Right renal cortex interstitium (tissue), 3 donors: ENCODE results near the gene DAG1. TPM values are rescaled to one million over a fixed set of nuclear protein-coding genes. Genes with fewer than 3 reads are reported as not detected.

Experiments
- DNase-seq, 3 donors: peaks; one replicate each; pipeline ENCODE4 v3.0.0-alpha.2; 2013; ENCODE audit warnings: low read depth in 3 of 3, low spot score in 2 of 3
- polyA plus RNA-seq, 3 donors: library from polyadenylated mRNA; unstranded; fragments of 120-200 nt; gene quantifications; one replicate each; pipeline ENCODE4 v1.2.1, GENCODE V29; 2013; ENCODE audit not compliant: insufficient read length in 3 of 3

The DAG1 gene
- polyA plus RNA-seq = 100 to 1,000 TPM; 108 to 113 (median 110) TPM

DNA sequence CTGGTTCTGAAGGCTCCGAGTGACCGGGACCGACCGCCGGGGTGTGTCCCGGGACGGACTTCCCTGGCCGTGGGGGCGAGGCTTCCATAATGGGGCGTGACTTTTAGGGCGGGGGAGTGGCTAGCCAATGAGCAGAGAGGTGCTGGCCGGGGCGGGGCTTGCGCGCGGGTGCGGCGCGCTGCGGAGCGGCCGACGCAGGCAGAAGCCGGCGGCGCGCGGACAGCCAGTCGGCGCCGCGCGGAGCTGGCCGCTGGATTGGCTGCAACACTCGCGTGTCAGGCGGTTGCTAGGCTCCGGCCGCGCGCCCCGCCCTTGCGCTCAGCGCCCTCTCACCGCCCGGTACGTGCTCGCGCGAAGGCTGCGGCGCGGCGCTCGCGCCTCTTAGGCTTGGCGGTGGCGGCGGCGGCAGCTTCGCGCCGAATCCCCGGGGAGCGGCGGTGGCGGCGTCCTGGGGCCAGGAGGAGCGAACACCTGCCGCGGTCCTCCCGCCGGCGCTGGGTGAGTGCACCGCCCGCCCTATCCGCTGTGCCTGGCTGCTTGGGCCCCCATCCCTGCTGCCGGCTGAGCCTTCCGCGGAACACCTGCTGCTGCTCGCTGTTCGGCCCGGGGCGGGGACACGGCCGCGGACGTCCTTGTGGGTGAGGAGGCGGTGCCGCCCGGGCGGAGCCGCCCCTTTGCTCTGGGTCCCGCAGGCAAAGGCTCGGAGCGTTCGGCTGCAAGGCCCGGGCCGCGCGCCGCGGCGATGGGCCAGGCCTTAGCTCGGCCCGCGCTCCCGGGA, at the start of gene DAG1:
TSS of gene DAG1 (plus strand) at position 332 of the 778 bp plus-strand sequence. CDS start 40,268 bp downstream, outside the sequence.
- DNase-seq = peak; percentile 85 to 95 (median 88)

DNA sequence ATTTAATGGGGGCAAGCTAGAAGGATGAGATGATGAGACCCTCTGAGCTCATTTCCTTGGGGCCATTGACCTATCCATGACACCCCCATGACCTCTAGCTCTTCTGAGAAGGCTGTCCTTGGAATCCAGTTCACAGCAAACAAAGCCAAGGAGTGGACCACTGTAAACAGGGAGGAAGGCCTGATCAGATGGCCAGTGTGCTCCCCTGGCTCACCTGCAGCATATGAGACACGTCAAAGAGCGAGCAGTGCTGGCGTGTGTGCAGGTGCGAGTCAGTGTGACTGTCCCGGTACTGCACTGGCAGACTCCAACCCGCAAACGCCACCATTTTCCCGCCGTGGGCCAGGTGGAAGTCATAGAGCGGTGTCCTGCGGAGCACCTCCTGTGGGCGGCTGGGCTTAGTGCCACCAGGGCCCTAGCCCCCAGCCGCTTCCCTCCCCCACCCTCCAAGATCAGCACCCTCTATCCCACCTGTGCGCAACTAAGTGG, 48.1 kb upstream of the DAG1 start:
- no peak for DNase-seq

DNA sequence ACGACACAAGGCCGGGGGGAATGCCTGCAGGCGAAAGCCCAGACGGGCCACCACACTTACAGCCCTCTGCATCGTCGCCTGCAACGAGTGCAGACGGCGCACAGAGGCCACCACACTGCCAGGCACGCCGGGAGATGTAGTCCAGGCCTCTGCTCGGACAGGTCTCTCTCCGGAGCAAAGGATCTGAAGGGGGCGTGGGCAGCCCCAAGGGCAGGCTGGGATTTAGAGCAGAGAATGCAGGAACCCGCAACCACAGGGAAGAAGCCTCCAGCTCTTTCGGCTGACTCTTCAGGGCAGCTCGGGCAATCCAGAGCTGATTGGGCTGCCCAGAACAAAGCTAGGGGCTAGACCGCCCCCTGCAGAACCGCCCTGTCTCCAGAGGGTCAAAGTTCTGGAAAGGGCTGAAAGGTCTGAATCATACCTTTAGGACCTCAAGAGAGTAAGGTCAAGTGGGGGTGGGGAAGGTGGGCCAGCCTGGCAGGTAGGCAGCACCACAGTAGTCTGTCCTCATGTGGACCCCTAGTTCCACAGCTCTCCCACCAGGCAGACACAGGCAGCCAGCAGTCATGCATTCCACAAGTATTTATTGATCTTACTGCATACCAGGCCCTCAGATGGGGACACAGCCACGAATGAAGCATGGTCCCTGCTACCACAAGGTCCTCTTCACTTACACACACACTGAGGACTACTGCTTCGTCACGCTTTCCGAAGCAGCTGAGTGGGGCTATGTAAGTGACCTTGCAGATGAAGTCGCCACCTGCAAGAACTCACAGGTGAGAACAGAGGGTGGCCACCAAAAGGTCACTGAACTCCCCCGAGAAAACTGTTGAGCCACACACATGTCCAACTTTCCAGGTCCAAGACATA, 47.5 kb upstream of the DAG1 start, which contains the start of gene AMT:
TSS of gene AMT (minus strand) at position 95 of the 870 bp plus-strand sequence. CDS start at position 72, 23 bp downstream.
- DNase-seq = peak in 1 of 3 donors; percentile 64

DNA sequence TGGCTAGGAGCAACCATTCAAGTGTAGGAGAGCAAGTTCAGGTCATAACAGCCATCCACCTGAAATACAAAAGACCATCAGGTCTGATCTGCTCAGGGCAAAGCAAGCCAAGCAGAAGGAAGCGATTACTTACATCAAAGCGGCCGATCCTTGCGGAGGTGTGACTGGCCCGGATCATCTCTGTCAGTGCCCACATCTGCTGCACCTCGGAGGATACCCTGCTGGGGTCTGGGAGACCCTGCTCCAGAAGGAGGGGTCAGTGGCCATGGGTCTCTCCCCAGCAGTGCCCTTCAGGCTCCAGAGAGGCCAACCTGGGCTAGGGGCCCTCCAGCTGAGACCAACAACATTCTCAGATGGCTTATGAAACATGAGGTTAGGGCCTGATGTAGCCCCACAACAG, 45.3 kb upstream of the DAG1 start:
- no peak for DNase-seq

DNA sequence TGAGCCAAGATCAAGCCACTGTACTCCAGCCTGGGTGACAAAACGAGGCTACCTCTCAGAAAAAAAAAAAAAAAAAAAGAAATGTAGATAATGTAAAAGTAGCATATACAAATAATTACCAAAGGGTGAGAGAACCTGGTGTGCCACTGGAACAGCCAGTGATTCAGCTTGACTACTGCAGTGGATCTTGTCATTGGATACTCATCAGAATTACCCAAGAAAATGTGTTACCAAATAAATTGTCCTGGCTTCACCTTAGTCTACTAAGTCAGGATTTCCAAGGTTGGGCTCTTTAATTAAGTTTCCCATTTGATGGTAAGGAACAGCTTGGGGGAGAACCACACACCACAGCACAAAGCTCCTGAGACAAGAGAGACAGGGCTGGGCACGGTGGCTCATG, 42.5 kb upstream of the DAG1 start:
- no peak for DNase-seq

DNA sequence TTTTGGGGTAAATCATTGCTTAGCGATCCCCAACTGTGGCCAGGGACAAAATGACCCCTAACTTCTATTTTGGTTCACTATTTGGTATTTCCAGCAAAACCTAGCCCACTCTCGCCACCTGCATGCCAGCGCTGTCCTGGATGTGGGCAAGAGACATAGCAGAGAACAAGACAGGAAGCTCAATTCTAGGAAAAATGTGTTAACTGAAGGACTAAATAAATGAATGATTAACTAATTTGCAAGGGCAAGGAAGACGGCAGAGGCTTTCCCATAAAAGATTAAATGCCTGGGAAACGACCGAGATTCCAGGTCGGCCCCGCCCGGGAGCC, 41.4 kb upstream of the DAG1 start:
- DNase-seq = no peak

DNA sequence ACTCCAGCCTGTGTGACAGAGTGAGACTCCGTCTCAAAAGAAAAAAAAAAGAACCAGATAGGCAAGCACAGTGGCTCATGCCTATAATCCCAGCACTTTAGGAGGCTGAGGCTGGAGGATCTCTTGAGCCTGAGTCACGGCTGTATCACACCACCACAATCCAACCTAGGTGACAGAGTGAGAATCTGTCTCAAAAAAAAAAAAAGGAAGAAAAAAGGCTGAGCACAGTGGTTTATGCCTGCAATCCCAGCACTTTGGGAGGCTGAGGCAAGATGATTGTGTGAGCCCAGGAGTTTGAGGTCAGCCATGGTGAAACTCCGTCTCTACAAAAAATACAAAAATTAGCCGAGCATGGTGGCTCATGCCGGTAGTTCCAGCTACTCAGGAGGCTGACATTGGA, 35.3 kb upstream of the DAG1 start:
- no peak for DNase-seq

DNA sequence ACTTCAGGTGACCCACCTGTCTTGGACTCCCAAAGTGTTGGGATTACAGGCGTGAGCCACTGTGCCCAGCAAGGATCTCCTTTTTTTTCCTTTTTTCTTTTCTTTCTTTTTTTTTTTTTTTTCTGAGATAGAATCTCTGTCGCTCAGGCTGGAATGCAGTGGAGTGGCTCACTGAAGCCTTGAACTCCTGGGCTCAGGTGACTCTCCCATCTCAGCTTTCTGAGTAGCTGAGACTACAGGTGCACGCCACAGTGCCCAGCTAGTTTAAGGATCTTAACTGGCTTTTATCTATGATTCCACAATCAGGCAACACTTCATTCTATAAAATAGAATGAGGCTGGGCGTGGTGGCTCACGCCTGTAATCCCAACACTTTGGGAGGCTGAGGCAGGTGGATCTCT, 24.7 kb upstream of the DAG1 start:
- DNase-seq = no peak

DNA sequence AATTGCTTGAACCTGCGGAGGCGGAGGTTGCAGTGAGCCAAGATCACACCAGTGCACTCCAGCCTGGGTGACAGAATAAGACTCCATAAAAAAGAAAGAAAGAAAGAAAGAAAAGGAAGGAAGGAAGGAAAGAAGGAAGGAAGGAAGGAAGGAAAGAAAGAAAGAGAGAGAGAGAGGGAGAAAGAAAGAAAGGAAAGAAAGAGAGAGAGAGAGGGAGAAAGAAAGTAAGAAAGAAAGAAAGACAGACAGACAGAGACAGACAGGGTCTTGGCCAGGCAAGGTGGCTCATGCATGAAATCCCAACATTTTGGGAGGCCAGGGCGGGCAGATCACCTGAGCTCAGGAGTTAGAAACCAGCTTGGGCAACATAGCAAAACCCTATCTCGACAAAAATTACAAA, 16.4 kb upstream of the DAG1 start:
- no peak for DNase-seq

DNA sequence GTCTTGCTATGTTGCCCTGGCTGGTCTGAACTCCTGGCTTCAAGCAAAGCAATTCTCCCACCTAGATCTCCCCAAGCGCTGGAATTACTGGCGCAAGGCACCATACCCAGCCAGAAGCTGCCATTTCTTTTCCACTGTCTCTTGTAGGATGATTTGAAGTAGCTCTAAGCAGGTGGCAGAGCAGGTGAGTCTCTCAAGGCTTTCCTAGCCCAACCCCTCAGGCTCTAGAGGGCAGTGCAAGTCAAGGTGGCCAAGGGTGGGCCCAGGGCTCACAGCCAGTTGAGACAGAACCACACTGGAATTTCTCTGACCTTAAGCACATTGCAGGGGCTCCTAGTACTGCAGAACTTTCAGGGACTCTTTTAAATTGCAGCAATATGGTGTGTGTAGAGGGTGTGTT, 15.6 kb upstream of the DAG1 start:
- DNase-seq = no peak

DNA sequence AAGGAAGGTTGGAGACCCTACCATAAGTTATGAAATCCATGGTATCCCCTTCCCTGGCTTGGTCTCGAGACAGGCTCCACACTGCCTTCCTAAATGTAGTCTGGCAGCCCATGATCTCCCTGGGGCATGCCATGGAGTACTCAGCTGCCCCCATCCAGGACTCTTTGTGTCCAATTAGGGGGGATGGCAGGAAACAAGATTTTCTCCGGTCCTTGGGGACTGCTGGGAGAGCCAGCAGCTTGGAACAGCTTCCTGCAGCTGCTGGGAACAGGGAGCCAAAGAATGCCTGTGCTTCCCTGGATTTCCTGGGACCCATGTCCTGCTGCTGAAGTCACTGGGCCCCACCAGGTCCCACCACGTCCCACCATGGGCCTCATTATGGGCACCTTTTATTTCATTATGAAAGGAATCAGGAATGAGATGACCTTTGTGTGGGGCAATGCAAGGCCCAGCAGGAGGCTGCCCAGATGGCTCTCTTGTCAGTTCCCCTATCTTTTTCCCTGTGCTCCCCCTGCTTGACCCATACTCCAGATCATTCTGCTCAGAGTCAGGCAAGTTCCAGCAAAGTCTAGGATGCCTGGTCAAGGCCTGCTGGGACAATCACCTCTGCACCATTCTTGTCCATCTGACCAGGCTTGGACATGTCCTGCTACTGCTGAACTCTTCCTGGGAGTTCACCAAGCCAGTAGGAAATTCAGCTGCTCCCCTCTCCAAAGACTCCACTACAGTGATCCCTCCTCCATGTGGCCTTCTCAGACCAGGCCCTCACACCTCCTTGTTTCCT, 15.0 kb upstream of the DAG1 start:
- no peak for DNase-seq

DNA sequence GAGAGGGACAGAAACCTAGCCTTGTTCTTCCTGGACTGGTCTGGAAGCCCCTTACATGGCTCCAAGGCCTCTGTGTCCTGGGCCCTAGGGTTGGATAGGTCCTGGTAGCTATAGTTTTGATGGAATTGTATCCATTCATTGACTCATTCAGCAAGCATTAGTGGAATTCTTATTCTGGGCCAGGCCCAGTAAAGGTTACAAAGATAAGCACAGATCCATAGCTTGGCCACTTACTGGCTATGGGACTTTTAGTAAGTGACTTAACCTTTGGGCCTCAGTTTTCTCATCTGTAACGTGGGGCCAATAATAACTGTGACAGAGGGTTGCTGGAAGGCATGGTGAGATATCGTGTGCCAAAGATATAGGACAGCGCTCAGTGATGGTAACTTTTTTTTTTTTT, 13.6 kb upstream of the DAG1 start:
- no peak for DNase-seq

DNA sequence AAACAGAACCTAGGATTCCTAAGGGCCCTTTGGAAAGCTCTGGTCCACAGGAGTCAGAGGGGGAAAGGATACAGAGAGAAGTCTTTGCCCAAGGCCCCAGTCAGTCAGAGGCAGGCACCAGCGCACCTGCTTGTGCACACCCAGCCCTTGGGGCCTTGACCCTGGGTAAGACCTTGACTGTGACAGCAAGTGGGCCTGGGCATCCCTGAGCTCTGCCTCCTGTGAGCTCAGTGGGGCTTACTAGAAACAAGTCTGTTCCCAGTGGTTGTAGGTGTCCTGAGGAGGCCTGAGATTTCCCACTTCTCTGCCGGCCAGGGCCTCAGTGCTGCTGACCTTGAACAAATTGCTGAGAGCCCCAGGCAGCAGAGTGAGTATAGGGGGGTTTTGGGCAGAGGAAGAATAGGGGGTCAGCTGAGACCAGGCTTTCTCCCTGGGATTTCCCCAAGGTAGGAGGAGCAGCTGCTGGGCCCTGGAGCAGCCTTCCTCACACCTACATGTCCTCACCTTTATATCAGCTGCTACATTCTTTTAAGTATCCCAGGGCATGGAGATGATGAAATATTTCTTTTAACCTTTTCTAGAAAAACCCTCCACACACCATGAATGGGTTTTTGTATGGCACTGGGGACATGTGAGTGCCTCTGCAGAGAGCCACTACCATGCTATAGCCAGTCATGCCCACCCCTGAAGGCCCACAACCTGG, 9.7 kb upstream of the DAG1 start:
- DNase-seq = no peak

DNA sequence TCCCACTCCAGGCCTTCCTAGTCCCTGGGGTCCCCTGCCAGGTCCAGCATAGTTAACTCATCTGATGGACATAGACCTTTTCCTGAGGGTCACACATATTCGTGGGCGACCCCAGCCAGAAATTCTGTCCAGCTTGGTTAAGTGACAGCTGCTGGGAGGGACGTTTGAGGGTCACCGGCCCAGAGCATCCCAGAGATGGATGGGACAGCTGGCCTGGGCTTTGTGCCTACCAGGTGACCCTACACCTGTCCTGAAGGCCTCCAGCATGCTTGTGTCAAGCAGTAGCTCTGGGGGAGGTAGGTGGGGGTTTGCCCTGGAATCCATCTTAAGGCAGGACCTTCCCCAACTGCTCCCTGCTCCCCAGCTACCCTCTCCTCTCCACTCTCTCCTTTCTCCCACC, 9.1 kb upstream of the DAG1 start:
- DNase-seq = no peak

DNA sequence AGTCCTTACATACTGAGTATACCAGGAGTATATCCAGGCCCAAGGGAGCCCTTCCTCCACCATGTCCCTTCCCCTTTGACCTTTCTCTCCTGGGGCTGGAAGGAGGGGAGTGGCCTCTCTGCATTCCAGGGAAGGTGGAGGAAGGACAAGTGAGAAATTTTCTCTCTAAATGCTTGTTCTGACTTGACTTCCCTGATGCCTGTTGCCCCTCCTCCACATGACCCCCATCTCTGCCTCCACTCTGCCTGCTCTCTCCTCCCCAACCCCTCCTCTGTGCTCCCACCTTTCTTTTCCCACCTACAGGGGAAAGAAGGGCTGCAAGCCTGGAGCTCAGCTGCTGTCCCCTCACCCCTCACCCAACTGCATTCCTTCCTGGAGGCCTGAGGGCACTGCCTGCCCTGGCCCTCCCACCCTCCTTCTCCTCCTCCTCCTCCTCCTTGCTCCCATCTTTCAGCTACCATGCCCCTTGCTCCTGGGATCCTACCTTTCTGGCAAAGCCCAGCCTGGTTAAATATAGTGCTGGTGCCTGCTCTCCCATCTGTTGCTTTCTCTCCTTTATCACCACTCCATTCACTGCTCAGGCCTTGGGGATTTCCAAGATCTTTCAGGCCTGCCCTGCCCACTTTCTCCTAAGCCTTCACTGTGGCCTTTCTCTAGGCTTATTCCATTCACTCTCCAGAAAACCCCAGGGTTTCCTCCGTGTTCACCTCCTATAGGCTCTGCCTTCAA, 8.5 kb upstream of the DAG1 start:
- DNase-seq = no peak

DNA sequence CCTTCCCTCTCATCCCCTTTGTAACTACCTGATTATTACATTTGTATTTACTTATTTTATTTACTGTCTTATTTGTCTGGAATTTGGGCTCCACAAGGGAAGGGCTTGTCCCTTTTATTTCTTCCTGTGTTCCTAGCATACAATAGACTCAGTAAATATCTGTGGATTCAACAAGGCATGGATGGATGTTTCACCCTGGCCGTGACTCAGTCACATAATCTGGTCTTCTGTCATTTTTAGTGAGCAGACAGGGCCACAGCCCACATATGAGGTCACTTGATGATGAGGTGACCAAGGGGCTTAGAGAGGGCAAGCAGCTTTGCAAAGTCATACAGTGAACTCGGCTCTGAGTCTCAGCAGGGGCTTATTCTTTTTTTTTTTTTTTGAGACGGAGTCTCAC, 7.8 kb upstream of the DAG1 start:
- no peak for DNase-seq

DNA sequence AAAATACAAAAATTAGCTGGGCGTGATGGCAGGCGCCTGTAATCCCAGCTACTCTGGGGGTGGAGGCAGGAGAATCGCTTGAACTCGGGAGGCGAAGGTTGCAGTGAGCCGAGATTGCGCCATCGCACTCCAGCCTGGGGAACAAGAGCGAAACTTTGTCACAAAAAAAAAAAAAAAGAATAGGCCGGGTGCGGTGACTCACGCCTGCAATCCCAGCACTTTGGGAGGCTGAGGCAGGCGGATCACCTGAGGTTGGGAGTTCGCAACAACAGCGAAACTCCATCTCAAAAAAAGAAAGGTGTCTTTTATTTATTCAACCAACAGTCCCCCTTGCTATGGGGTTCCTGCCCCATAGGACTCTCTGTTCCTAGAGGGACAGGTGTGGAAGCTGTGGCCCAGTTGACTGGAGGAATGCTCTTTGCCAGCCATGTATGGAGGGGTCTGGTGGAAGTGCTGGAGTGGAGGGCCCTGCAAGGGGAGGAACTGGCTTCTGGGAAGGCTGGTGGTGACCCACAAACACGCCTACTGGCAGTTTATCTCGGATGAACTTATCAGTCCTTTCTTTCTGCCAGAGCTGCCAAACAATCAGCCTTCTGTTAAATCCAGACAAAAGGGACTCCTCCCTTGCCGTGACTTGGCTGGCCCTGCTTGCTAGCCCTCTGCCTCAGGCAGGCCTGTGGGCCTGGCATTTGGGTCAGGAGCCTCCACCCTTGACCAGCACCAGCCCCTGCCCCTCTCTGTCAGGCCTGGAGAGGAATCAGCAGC, 4.6 kb upstream of the DAG1 start:
- no peak for DNase-seq

DNA sequence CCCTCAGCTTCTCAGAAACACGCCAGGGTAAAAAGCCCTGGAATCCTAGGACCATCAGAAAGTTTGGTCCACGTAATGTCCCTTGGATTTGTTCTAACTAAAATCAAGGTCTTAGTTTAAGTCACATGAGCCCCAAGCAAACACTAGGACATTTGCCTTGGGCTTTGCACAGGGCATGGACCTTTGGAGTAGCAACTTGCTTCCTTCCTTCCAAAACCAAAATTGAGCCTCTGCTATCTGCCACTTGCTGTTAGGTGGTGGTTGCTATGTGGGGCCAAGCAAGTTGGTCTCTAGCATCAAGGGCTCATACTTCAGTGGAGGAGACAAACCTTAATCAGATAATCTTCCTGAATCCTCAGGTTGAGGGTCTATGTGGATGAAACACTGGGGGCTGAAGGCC, 4.0 kb upstream of the DAG1 start:
- DNase-seq = no peak
